HepG2 (cell line): Measurements from ENCODE around the gene LST1.

Source experiments
- ASH2L ChIP-seq: fragments of 300-600, 200-600 bp; sonication (generic); IDR thresholded peaks from 2 replicates; pipeline ENCODE4 v1.7.0; 2017; ENCODE audit warnings: low read depth, mild to moderate bottlenecking, moderate library complexity, mixed read lengths, low read length; ENCODE audit not compliant: insufficient read length
- FLYWCH1 ChIP-seq: sonication (generic); formaldehyde crosslinking; IDR thresholded peaks from 2 replicates; pipeline ENCODE4 v1.8.1; 2023; ENCODE audit warnings: mild to moderate bottlenecking, missing genetic modification reagents
- GABPB1 ChIP-seq: IDR thresholded peaks from 2 replicates; pipeline ENCODE4 v1.6.1; 2016; ENCODE audit warnings: mild to moderate bottlenecking, missing genetic modification reagents, moderate library complexity, missing compliant biosample characterization
- JUNB ChIP-seq: sonication (generic); formaldehyde crosslinking; IDR thresholded peaks from 2 replicates; pipeline ENCODE4 v1.8.0; 2022; ENCODE audit warnings: missing genetic modification reagents, mild to moderate bottlenecking, borderline replicate concordance
- KLF15 ChIP-seq: sonication (generic); formaldehyde crosslinking; IDR thresholded peaks from 2 replicates; pipeline ENCODE4 v1.8.1; 2023; ENCODE audit warnings: borderline replicate concordance, mild to moderate bottlenecking, inconsistent platforms, missing genetic modification reagents, mixed read lengths
- POLR2AphosphoS5 ChIP-seq: IDR thresholded peaks from 2 replicates; pipeline ENCODE4 v1.6.1; 2012; ENCODE audit warnings: low read depth, low read length
- REST ChIP-seq, 2 experiments: IDR thresholded peaks; 2 replicates each; pipeline ENCODE4 v1.6.1; 2011 to 2012; ENCODE audit warnings: low read length in 2 of 2, borderline replicate concordance in 1 of 2, low read depth in 1 of 2, mild to moderate bottlenecking in 1 of 2, moderate library complexity in 1 of 2
- SIX4 ChIP-seq: sonication (generic); formaldehyde crosslinking; IDR thresholded peaks from 2 replicates; pipeline ENCODE4 v1.4.0; 2020; ENCODE audit warnings: missing genetic modification reagents
- U2AF2 ChIP-seq: fragments of 200-400 bp; formaldehyde crosslinking; IDR thresholded peaks from 2 replicates; pipeline ENCODE4 v1.6.1; 2017; ENCODE audit warnings: low read depth, mild to moderate bottlenecking, low read length
- ZBTB4 ChIP-seq: sonication (generic); formaldehyde crosslinking; IDR thresholded peaks from 2 replicates; pipeline ENCODE4 v1.4.0; 2020; ENCODE audit warnings: missing genetic modification reagents, mild to moderate bottlenecking, borderline replicate concordance
- TF ChIP-seq, protein P1 (sequence below): sonication (generic); formaldehyde crosslinking; IDR thresholded peaks from 2 replicates; pipeline ENCODE4 v1.5.0; 2020; ENCODE audit warnings: mild to moderate bottlenecking, missing genetic modification reagents, moderate library complexity

- no peak for TF ChIP-seq GABPB1 (CRISPR knock-in tag)
- no peak for TF ChIP-seq ASH2L
- TF ChIP-seq JUNB (CRISPR knock-in tag) = no peak
- TF ChIP-seq REST (IDR thresholded peaks at IDR 0.05; ENCODE audit: borderline replicate concordance in 1 of 2, low read depth in 1 of 2, low read length in 2 of 2) = no peak
- TF ChIP-seq ZBTB4 (CRISPR knock-in tag) = no peak
- TF ChIP-seq, protein P1, sequence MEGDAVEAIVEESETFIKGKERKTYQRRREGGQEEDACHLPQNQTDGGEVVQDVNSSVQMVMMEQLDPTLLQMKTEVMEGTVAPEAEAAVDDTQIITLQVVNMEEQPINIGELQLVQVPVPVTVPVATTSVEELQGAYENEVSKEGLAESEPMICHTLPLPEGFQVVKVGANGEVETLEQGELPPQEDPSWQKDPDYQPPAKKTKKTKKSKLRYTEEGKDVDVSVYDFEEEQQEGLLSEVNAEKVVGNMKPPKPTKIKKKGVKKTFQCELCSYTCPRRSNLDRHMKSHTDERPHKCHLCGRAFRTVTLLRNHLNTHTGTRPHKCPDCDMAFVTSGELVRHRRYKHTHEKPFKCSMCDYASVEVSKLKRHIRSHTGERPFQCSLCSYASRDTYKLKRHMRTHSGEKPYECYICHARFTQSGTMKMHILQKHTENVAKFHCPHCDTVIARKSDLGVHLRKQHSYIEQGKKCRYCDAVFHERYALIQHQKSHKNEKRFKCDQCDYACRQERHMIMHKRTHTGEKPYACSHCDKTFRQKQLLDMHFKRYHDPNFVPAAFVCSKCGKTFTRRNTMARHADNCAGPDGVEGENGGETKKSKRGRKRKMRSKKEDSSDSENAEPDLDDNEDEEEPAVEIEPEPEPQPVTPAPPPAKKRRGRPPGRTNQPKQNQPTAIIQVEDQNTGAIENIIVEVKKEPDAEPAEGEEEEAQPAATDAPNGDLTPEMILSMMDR = no peak
- TF ChIP-seq FLYWCH1 (CRISPR knock-in tag) = no peak
- TF ChIP-seq U2AF2 = no peak
- no peak for TF ChIP-seq SIX4 (CRISPR knock-in tag)
- no peak for TF ChIP-seq POLR2AphosphoS5
- TF ChIP-seq KLF15 = no peak
Observed at GRCh38 chr6:31621991-31622390, 35.9 kb downstream of the LST1 start.
